ENCODE data around the gene MRPS11.
"Not testable (repeated sequence)": the region's sequence is repeated elsewhere in the genome, so short reads cannot be mapped to it uniquely, and the experiment has no call there.

MRPS11 gene

GRCh38 chr15:88512601-88513000 is 45.1 kb downstream of the MRPS11 start:
- in situ Hi-C loops (cut with MboI; ENCODE audit: low pct_unique_long_range_greater_than_20kb, low sequenced_read_pairs, unreplicated experiment), result no loop called here

GRCh38 chr15:88513195-88513594 is 45.7 kb downstream of the MRPS11 start:
- no peak for TF ChIP-seq CTCF (IDR thresholded peaks at IDR 0.05; ENCODE audit: extremely low read depth, insufficient read depth, missing control alignments)
- in situ Hi-C loops (cut with MboI; ENCODE audit: low pct_unique_long_range_greater_than_20kb, low sequenced_read_pairs, unreplicated experiment), result no loop called here
- DNase-seq (ENCODE audit: low spot score), result no peak

More at GRCh38 chr15:88512601-88513000, 45.1 kb downstream of the MRPS11 start:
- DNase-seq (ENCODE audit: low spot score), result no peak
- no peak for TF ChIP-seq CTCF (IDR thresholded peaks at IDR 0.05; ENCODE audit: extremely low read depth, insufficient read depth, missing control alignments)

GRCh38 chr15:88518903-88519302 is 51.4 kb downstream of the MRPS11 start:
- DNase-seq (ENCODE audit: low spot score), result no peak
- TF ChIP-seq CTCF (IDR thresholded peaks at IDR 0.05; ENCODE audit: extremely low read depth, insufficient read depth, missing control alignments), result no peak
- in situ Hi-C loops (cut with MboI; ENCODE audit: low pct_unique_long_range_greater_than_20kb, low sequenced_read_pairs, unreplicated experiment), result no loop called here

GRCh38 chr15:88524094-88524493 is 56.6 kb downstream of the MRPS11 start:
- DNase-seq (ENCODE audit: low spot score); in situ Hi-C loops (cut with MboI; ENCODE audit: low pct_unique_long_range_greater_than_20kb, low sequenced_read_pairs, unreplicated experiment): not testable (repeated sequence)

- in situ Hi-C loops (cut with MboI; ENCODE audit: low pct_unique_long_range_greater_than_20kb, low sequenced_read_pairs, unreplicated experiment), result no loop called here
- DNase-seq (ENCODE audit: low spot score), result no peak
- no peak for TF ChIP-seq CTCF (IDR thresholded peaks at IDR 0.05; ENCODE audit: extremely low read depth, insufficient read depth, missing control alignments)
These were observed 57.9 kb downstream of the MRPS11 start for GRCh38 chr15:88525418-88525817.

- in situ Hi-C loops (cut with MboI; ENCODE audit: low pct_unique_long_range_greater_than_20kb, low sequenced_read_pairs, unreplicated experiment), result no loop called here
- no peak for TF ChIP-seq CTCF (IDR thresholded peaks at IDR 0.05; ENCODE audit: extremely low read depth, insufficient read depth, missing control alignments)
These were observed 58.9 kb downstream of the MRPS11 start for GRCh38 chr15:88526247-88526879.

GRCh38 chr15:88529021-88529630 is 61.6 kb downstream of the MRPS11 start:
- DNase-seq (ENCODE audit: low spot score), result no peak
- in situ Hi-C loops (cut with MboI; ENCODE audit: low pct_unique_long_range_greater_than_20kb, low sequenced_read_pairs, unreplicated experiment), result no loop called here
- no peak for TF ChIP-seq CTCF (IDR thresholded peaks at IDR 0.05; ENCODE audit: extremely low read depth, insufficient read depth, missing control alignments)

More at GRCh38 chr15:88526247-88526879, 58.9 kb downstream of the MRPS11 start:
- DNase-seq (ENCODE audit: low spot score), result no peak
